NCI-H2196 (cell line): Measurements from ENCODE around the gene SOX6.

Experiments
- DNase-seq: peaks from one replicate; lab custom pipeline; 2025; ENCODE audit not compliant: unreplicated experiment; lab: John Stamatoyannopoulos, UW

The SOX6 gene

GRCh38 chr11:16321148-16321547 is 35.2 kb downstream of the SOX6 start:
- DNase-seq = no peak

GRCh38 chr11:16318320-16318719 is 38.0 kb downstream of the SOX6 start:
- no peak for DNase-seq

- no peak for DNase-seq
Measured at GRCh38 chr11:16317712-16318111, 38.6 kb downstream of the SOX6 start.

GRCh38 chr11:16313846-16314245 is 42.5 kb downstream of the SOX6 start:
- DNase-seq = no peak

GRCh38 chr11:16312233-16312765 is 44.0 kb downstream of the SOX6 start:
- no peak for DNase-seq

- no peak for DNase-seq
Measured at GRCh38 chr11:16311831-16312230, 44.5 kb downstream of the SOX6 start.

- DNase-seq = no peak
Measured at GRCh38 chr11:16310943-16311342, 45.4 kb downstream of the SOX6 start.

- DNase-seq = no peak
Measured at GRCh38 chr11:16309226-16309625, 47.1 kb downstream of the SOX6 start.

- DNase-seq = no peak
Measured at GRCh38 chr11:16301462-16301861, 54.9 kb downstream of the SOX6 start.

GRCh38 chr11:16299884-16300782 is 56.2 kb downstream of the SOX6 start:
- no peak for DNase-seq

- no peak for DNase-seq
Measured at GRCh38 chr11:16299390-16299789, 57.0 kb downstream of the SOX6 start.

GRCh38 chr11:16297332-16297731 is 59.0 kb downstream of the SOX6 start:
- no peak for DNase-seq

GRCh38 chr11:16296273-16296672 is 60.1 kb downstream of the SOX6 start:
- DNase-seq = no peak

- DNase-seq = no peak
Measured at GRCh38 chr11:16295592-16295991, 60.8 kb downstream of the SOX6 start.

- DNase-seq = no peak
Measured at GRCh38 chr11:16293204-16293681, 63.1 kb downstream of the SOX6 start.

- DNase-seq = no peak
Measured at GRCh38 chr11:16292167-16292859, 64.0 kb downstream of the SOX6 start.

GRCh38 chr11:16291729-16292128 is 64.6 kb downstream of the SOX6 start:
- DNase-seq = no peak

GRCh38 chr11:16289541-16289940 is 66.8 kb downstream of the SOX6 start:
- no peak for DNase-seq

GRCh38 chr11:16287630-16288280 is 68.6 kb downstream of the SOX6 start:
- no peak for DNase-seq

GRCh38 chr11:16286095-16286494 is 70.3 kb downstream of the SOX6 start:
- no peak for DNase-seq

GRCh38 chr11:16280256-16280682 is 76.1 kb downstream of the SOX6 start:
- DNase-seq = no peak
